Fibroblast of mammary gland (primary cell): ENCODE measurements around the gene PCDHB11.
"Not testable (repeated sequence)": the region's sequence is repeated elsewhere in the genome, so short reads cannot be mapped to it uniquely, and the experiment has no call there.

Source experiments
- DNase-seq: peaks from one replicate; pipeline ENCODE4 v3.0.0-alpha.2; 2010; ENCODE audit warnings: low read depth
- H3K4me3 ChIP-seq: 2 replicates; pipeline ENCODE4 v1.5.1; 2011; ENCODE audit warnings: low read depth, mild to moderate bottlenecking, low read length, moderate library complexity; ENCODE audit not compliant: control insufficient read depth
- CTCF ChIP-seq: conservative IDR thresholded peaks from 2 replicates; pipeline ENCODE4 v1.5.1; 2011; ENCODE audit warnings: low read depth, low read length, inconsistent platforms; ENCODE audit not compliant: control insufficient read depth, insufficient read depth

The PCDHB11 gene

GRCh38 chr5:141245250-141245717 lies 45.9 kb downstream of the PCDHB11 start, which contains the start of gene PCDHB15:
PCDHB15 (plus strand) TSS chr5:141245395; CDS start chr5:141245579, 184 bp downstream.
- H3K4me3 ChIP-seq = no peak within 1 kb of the TSS
- no peak for TF ChIP-seq CTCF

GRCh38 chr5:141246971-141247370 lies 47.5 kb downstream of the PCDHB11 start:
- DNase-seq, H3K4me3 ChIP-seq: not testable (repeated sequence)

More at GRCh38 chr5:141245250-141245717, 45.9 kb downstream of the PCDHB11 start, which contains the start of gene PCDHB15:
- no peak for DNase-seq

GRCh38 chr5:141247434-141247833 lies 48.0 kb downstream of the PCDHB11 start:
- not testable (repeated sequence) for H3K4me3 ChIP-seq, DNase-seq

- DNase-seq = no peak
- no peak overlapping the region for H3K4me3 ChIP-seq
- no peak for TF ChIP-seq CTCF
These were observed 51.1 kb downstream of the PCDHB11 start for GRCh38 chr5:141250576-141250975.
